Osteocyte (in vitro differentiated cells): ENCODE measurements around the gene OSBPL6. TPM values are rescaled to one million over a fixed set of nuclear protein-coding genes. Genes with fewer than 3 reads are reported as not detected.

ENCODE experiments used
- DNase-seq: peaks from one replicate; pipeline ENCODE4 v3.0.0; 2021; ENCODE audit warnings: mixed read lengths; ENCODE audit not compliant: unreplicated experiment; ENCODE audit errors: extremely low spot score
- H3K27ac Mint-ChIP-seq: one replicate; pipeline ENCODE4 v1.8.0; 2021; ENCODE audit warnings: mild to moderate bottlenecking, mixed read lengths; ENCODE audit not compliant: unreplicated experiment
- H3K27me3 Mint-ChIP-seq: one replicate; pipeline ENCODE4 v1.8.0; 2021; ENCODE audit warnings: mixed read lengths; ENCODE audit not compliant: unreplicated experiment
- H3K36me3 Mint-ChIP-seq: one replicate; pipeline ENCODE4 v1.8.0; 2021; ENCODE audit warnings: mixed read lengths; ENCODE audit not compliant: unreplicated experiment
- H3K4me1 Mint-ChIP-seq: one replicate; pipeline ENCODE4 v1.8.0; 2021; ENCODE audit warnings: mixed read lengths; ENCODE audit not compliant: unreplicated experiment
- H3K4me3 Mint-ChIP-seq: one replicate; pipeline ENCODE4 v1.8.0; 2021; ENCODE audit warnings: mild to moderate bottlenecking, moderate library complexity, mixed read lengths; ENCODE audit not compliant: unreplicated experiment
- H3K9me3 Mint-ChIP-seq: one replicate; pipeline ENCODE4 v1.8.0; 2021; ENCODE audit warnings: mixed read lengths; ENCODE audit not compliant: unreplicated experiment
- CTCF ChIP-seq: fragments of 200-600 bp; sonication (generic); IDR thresholded peaks from 2 replicates; pipeline ENCODE4 v1.5.0; 2021; ENCODE audit warnings: antibody characterized with exemption, mild to moderate bottlenecking, moderate library complexity
- total RNA-seq: library from RNA; stranded (reverse); gene quantifications from 2 replicates; pipeline ENCODE4 v1.2.1, GENCODE V29; 2021

OSBPL6 gene
- total RNA-seq, 1 donor from 2014 or later = 3.9 TPM

DNA sequence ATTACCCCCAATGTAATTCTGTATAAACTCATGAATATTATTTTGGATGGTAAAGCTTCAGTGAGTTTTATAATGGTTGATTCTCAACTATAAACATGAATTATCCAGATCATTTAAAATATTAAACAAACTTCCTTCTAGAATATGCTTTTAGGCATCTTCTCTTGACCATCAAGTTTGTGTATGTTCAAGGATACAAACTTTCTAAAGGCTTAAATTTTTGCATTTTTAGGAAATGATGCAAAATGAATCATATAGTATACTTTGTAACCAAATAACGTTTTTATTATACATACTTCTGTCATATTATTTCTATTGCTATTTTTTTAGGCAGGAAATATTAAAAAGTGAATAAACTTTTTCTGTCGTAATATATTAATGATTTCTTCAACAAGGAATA, 62.8 kb downstream of the OSBPL6 start:
- peaks cover 29% of the 10 kb centered on the region for H3K4me1 Mint-ChIP-seq
- no peak overlapping the region for H3K27ac Mint-ChIP-seq
- no peak for DNase-seq
- H3K36me3 Mint-ChIP-seq = no peaks in the 10 kb centered on the region
- TF ChIP-seq CTCF = no peak
- H3K4me3 Mint-ChIP-seq = no peak overlapping the region
- no peaks in the 10 kb centered on the region for H3K9me3 Mint-ChIP-seq
- no peaks in the 10 kb centered on the region for H3K27me3 Mint-ChIP-seq

DNA sequence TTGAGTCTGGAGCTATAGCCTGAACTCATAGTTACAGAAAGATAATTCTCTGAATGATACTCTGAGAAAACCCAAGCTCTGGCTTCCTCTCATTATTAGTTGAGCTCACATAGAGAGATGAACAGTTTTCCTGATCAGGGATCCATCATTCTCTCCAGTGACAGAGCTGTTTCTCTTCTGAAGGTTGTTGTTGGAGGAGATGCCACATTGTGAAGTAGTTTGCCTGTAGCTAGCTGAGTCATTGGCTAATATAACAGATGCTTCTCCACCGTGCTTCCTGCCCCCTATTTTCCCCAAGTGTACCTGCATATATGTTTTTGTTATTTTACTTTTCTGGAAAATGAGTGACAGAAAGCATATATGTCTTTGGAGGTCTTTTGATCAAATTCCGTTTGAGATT, 64.6 kb downstream of the OSBPL6 start:
- no peak for TF ChIP-seq CTCF
- Mint-ChIP-seq H3K36me3 (no peaks in the 10 kb centered on the region), H3K27ac (no peak overlapping the region), H3K4me3 (no peak overlapping the region), H3K4me1 (peaks cover 29% of the 10 kb centered on the region), H3K9me3 (no peaks in the 10 kb centered on the region), H3K27me3 (no peaks in the 10 kb centered on the region)
- DNase-seq = no peak

DNA sequence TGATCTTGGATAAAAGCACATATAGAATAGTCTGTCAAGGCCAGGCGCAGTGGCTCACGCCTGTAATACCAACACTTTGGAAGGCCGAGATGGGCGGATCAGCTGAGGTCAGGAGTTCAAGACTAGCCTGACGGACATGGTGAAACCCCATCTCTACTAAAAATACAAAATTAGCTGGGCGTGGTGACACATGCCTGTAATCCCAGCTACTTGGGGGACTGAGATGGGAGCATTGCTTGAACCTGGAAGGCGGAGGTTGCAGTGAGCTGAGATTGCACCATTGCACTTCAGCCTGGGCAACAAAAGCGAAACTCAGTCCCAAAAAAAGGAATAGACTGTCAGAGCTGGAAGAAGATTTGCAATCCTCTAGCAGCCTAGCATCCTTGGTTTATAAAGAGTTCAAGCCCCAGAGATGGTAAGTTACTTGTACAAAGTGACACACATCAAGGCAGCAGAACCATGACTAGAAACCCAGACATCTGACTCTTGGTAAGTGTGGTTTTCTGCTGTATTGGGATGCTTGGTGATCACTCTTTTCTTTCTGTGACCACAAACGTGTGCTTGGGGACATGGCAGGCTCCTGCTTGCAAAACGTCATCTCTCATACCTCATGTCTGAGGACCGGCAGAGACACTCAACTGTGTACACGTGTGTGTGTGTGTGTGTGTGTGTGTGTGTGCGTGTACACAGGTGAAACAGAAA, 69.0 kb downstream of the OSBPL6 start:
- H3K9me3 Mint-ChIP-seq = no peaks in the 10 kb centered on the region

GRCh38 chr2:178264211-178264610, 69.9 kb downstream of the OSBPL6 start:
- Mint-ChIP-seq H3K27me3 (no peaks in the 10 kb centered on the region), H3K36me3 (no peaks in the 10 kb centered on the region), H3K4me3 (no peak overlapping the region), H3K4me1 (no peaks in the 10 kb centered on the region), H3K27ac (no peak overlapping the region), H3K9me3 (no peaks in the 10 kb centered on the region)
- no peak for DNase-seq
- no peak for TF ChIP-seq CTCF

More for the DNA sequence above, 69.0 kb downstream of the OSBPL6 start:
- H3K36me3 Mint-ChIP-seq = no peaks in the 10 kb centered on the region
- no peak overlapping the region for H3K27ac Mint-ChIP-seq
- DNase-seq = no peak
- H3K4me3 Mint-ChIP-seq = no peak overlapping the region
- H3K27me3 Mint-ChIP-seq = no peaks in the 10 kb centered on the region
- TF ChIP-seq CTCF = no peak
- H3K4me1 Mint-ChIP-seq = peaks cover 8% of the 10 kb centered on the region

DNA sequence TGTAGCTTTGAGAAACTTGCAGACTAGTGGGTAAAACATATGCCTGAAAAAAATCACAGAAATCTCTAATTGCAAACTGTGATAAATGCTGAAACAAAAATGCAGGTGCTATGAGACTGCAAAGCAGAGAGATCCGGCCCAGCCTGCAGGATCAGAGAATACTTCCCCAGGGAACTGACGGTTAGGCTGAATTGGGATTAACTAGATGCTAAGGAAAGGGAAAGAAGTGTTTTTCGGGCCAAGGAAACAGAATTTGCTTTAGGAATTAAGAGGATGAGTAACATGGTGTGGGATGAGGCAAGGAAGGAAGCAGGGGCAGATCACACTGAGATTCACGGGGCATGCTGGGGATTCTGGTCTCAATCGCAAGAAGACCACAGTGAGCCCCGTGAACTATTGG, 71.5 kb downstream of the OSBPL6 start:
- H3K9me3 Mint-ChIP-seq = no peaks in the 10 kb centered on the region
- H3K36me3 Mint-ChIP-seq = no peaks in the 10 kb centered on the region
- H3K27me3 Mint-ChIP-seq = no peaks in the 10 kb centered on the region
- H3K4me3 Mint-ChIP-seq = no peak overlapping the region
- DNase-seq = no peak
- no peaks in the 10 kb centered on the region for H3K4me1 Mint-ChIP-seq
- no peak overlapping the region for H3K27ac Mint-ChIP-seq
- no peak for TF ChIP-seq CTCF
